H9 (cell line): ENCODE data around the gene GAK. TPM values are rescaled to one million over a fixed set of nuclear protein-coding genes. Genes with fewer than 3 reads are reported as not detected.

Experiments used
- DNase-seq: peaks from one replicate; pipeline ENCODE4 v3.0.0-alpha.2; 2017
- H2AFZ ChIP-seq: one replicate; pipeline ENCODE4 v1.6.1; 2013; ENCODE audit warnings: mild to moderate bottlenecking, low read length, control low read depth, moderate library complexity
- H2AK5ac ChIP-seq: 2 replicates; pipeline ENCODE4 v1.6.1; 2013; ENCODE audit warnings: low read length, control low read depth, mixed read lengths; ENCODE audit not compliant: insufficient read length
- H2BK120ac ChIP-seq: one replicate; pipeline ENCODE4 v1.6.1; 2013; ENCODE audit warnings: low read depth, mild to moderate bottlenecking, low read length, control low read depth, inconsistent platforms; ENCODE audit not compliant: poor library complexity, severe bottlenecking
- H2BK12ac ChIP-seq: 2 replicates; pipeline ENCODE4 v1.6.1; 2013; ENCODE audit warnings: low read length, control low read depth, mixed read lengths, low read depth; ENCODE audit not compliant: insufficient read length
- H2BK15ac ChIP-seq: 2 replicates; pipeline ENCODE4 v1.6.1; 2013; ENCODE audit warnings: low read depth, low read length, control low read depth
- H2BK20ac ChIP-seq: one replicate; pipeline ENCODE4 v1.6.1; 2013; ENCODE audit warnings: low read depth, mild to moderate bottlenecking, low read length, control low read depth, inconsistent platforms; ENCODE audit not compliant: poor library complexity, severe bottlenecking
- H2BK5ac ChIP-seq: 2 replicates; pipeline ENCODE4 v1.6.1; 2013; ENCODE audit warnings: low read length, control low read depth, mixed read lengths; ENCODE audit not compliant: insufficient read length
- H3K14ac ChIP-seq: 2 replicates; pipeline ENCODE4 v1.6.1; 2013; ENCODE audit warnings: low read length, control low read depth; ENCODE audit not compliant: insufficient read depth
- H3K18ac ChIP-seq: 2 replicates; pipeline ENCODE4 v1.6.1; 2013; ENCODE audit warnings: low read depth, mild to moderate bottlenecking, mixed read lengths, low read length, control low read depth; ENCODE audit not compliant: insufficient read length
- H3K23ac ChIP-seq: 2 replicates; pipeline ENCODE4 v1.6.1; 2013; ENCODE audit warnings: low read length, control low read depth, mixed read lengths, low read depth; ENCODE audit not compliant: insufficient read length
- H3K23me2 ChIP-seq: 2 replicates; pipeline ENCODE4 v1.6.1; 2013; ENCODE audit warnings: low read depth, mild to moderate bottlenecking, mixed read lengths, low read length, control low read depth; ENCODE audit not compliant: insufficient read length, poor library complexity, severe bottlenecking
- H3K27ac ChIP-seq: 2 replicates; pipeline ENCODE4 v1.5.1; 2013; ENCODE audit warnings: low read length, control low read depth, mixed read lengths, low read depth; ENCODE audit not compliant: insufficient read length
- H3K27me3 ChIP-seq: 2 replicates; pipeline ENCODE4 v1.6.1; 2013; ENCODE audit warnings: low read length, control low read depth, inconsistent platforms; ENCODE audit not compliant: insufficient read depth
- H3K4ac ChIP-seq: 2 replicates; pipeline ENCODE4 v1.6.1; 2013; ENCODE audit warnings: low read depth, mild to moderate bottlenecking, control low read depth, inconsistent platforms, low read length, moderate library complexity
- H3K4me1 ChIP-seq: 2 replicates; pipeline ENCODE4 v1.6.1; 2013; ENCODE audit warnings: low read length, control low read depth, inconsistent platforms; ENCODE audit not compliant: insufficient read depth
- H3K4me2 ChIP-seq: 2 replicates; pipeline ENCODE4 v1.6.1; 2013; ENCODE audit warnings: low read length, control low read depth, mixed read lengths; ENCODE audit not compliant: insufficient read length, insufficient read depth
- H3K56ac ChIP-seq: 2 replicates; pipeline ENCODE4 v1.6.1; 2013; ENCODE audit warnings: low read depth, mild to moderate bottlenecking, mixed read lengths, low read length, control low read depth; ENCODE audit not compliant: insufficient read length
- H3K79me1 ChIP-seq: 2 replicates; pipeline ENCODE4 v1.6.1; 2013; ENCODE audit warnings: low read depth, mild to moderate bottlenecking, moderate library complexity, low read length, control low read depth, inconsistent platforms; ENCODE audit not compliant: insufficient read depth, poor library complexity, severe bottlenecking
- H3K79me2 ChIP-seq: 2 replicates; pipeline ENCODE4 v1.6.1; 2013; ENCODE audit warnings: low read length, control low read depth, inconsistent platforms; ENCODE audit not compliant: insufficient read depth
- H3K9ac ChIP-seq: 2 replicates; pipeline ENCODE4 v1.6.1; 2013; ENCODE audit warnings: low read length, control low read depth, mixed read lengths; ENCODE audit not compliant: insufficient read length; ENCODE audit errors: extremely low read depth
- H3K9me3 ChIP-seq: one replicate; pipeline ENCODE4 v1.6.1; 2013; ENCODE audit warnings: low read depth, low read length, inconsistent platforms; ENCODE audit not compliant: control insufficient read depth
- H3T11ph ChIP-seq: one replicate; pipeline ENCODE4 v1.6.1; 2013; ENCODE audit warnings: mild to moderate bottlenecking, low read length, control low read depth, inconsistent platforms
- H4K20me1 ChIP-seq: one replicate; pipeline ENCODE4 v1.6.1; 2013; ENCODE audit not compliant: control insufficient read depth, insufficient read length, insufficient read depth
- H4K5ac ChIP-seq: 2 replicates; pipeline ENCODE4 v1.6.1; 2013; ENCODE audit warnings: low read depth, mild to moderate bottlenecking, mixed read lengths, low read length, control low read depth; ENCODE audit not compliant: insufficient read length
- H4K8ac ChIP-seq: replicated peaks from 2 replicates; pipeline ENCODE4 v1.6.1; 2013; ENCODE audit warnings: low read length, control low read depth, mixed read lengths, low read depth; ENCODE audit not compliant: insufficient read length
- H4K91ac ChIP-seq: 2 replicates; pipeline ENCODE4 v1.6.1; 2013; ENCODE audit warnings: low read depth, mild to moderate bottlenecking, moderate library complexity, mixed read lengths, low read length, control low read depth; ENCODE audit not compliant: insufficient read length
- H3K27ac Mint-ChIP-seq, 3 experiments: 2 replicates in 2 of 3; 3 replicates in 1 of 3; pipeline ENCODE4 v1.8.0; 2020 to 2021; ENCODE audit warnings: mixed read lengths in 3 of 3, mild to moderate bottlenecking in 1 of 3, moderate library complexity in 1 of 3
- H3K27me3 Mint-ChIP-seq: 2 replicates; pipeline ENCODE4 v1.8.0; 2021; ENCODE audit warnings: low read depth, mild to moderate bottlenecking, moderate library complexity, mixed read lengths
- H3K36me3 Mint-ChIP-seq, 3 experiments: 2 replicates in 2 of 3; 3 replicates in 1 of 3; pipeline ENCODE4 v1.8.0; 2020 to 2021; ENCODE audit warnings: low read depth in 3 of 3, mixed read lengths in 3 of 3; ENCODE audit not compliant: insufficient read depth in 1 of 3
- H3K4me1 Mint-ChIP-seq, 2 experiments: 2 replicates each; pipeline ENCODE4 v1.8.0; 2020; ENCODE audit warnings: mixed read lengths in 2 of 2
- H3K4me3 Mint-ChIP-seq, 2 experiments: 2 replicates in 1 of 2; 3 replicates in 1 of 2; pipeline ENCODE4 v1.8.0; 2020 to 2021; ENCODE audit warnings: mild to moderate bottlenecking in 2 of 2, mixed read lengths in 2 of 2, moderate library complexity in 1 of 2
- H3K9me3 Mint-ChIP-seq, 2 experiments: 2 replicates in 1 of 2; 3 replicates in 1 of 2; pipeline ENCODE4 v1.8.0; 2020; ENCODE audit warnings: mild to moderate bottlenecking in 2 of 2, mixed read lengths in 2 of 2, moderate library complexity in 1 of 2
- CTCF ChIP-seq: fragments of 200-600 bp; sonication (generic); conservative IDR thresholded peaks from 3 replicates; pipeline ENCODE4 v1.8.0; 2021; ENCODE audit warnings: antibody characterized with exemption, mild to moderate bottlenecking
- WGBS: extraction: QIAGEN DNeasy Blood & Tissue Kit; methylation state at CpG from one replicate; pipeline ENCODE4 v1.1.7; 2013; ENCODE audit warnings: missing lambda C conversion rate, low lambda C conversion rate, mixed read lengths; ENCODE audit not compliant: insufficient read length; ENCODE audit errors: extremely low coverage; 5-methylcytosine and 5-hydroxymethylcytosine counted together
- total RNA-seq: library from RNA; stranded (reverse); gene quantifications from 2 replicates; pipeline ENCODE4 v1.2.1, GENCODE V29; 2021

The GAK gene
- total RNA-seq, 1 experiment from 2014 or later = 80.7 TPM

GRCh38 chr4:893276-893994 lies 38.7 kb downstream of the GAK start:
- H3K27me3 Mint-ChIP-seq = no peaks in the 10 kb centered on the region

More at GRCh38 chr4:893276-893994, 38.7 kb downstream of the GAK start:
- no peak overlapping the region for H3K23ac ChIP-seq
- H4K91ac ChIP-seq = no peak overlapping the region
- no peak overlapping the region for H2BK120ac ChIP-seq
- no peak overlapping the region for H3K27ac ChIP-seq
- WGBS = no CpG with 5 or more reads among the region's 41 CpGs
- no peaks in the 10 kb centered on the region for H4K20me1 ChIP-seq
- H2BK12ac ChIP-seq = no peak overlapping the region
- Mint-ChIP-seq H3K4me1 (no peaks in the 10 kb centered on the region), H3K27ac (peak overlapping the region in 1 of 3 experiments; percentile 27; a peak in 1 of 7 replicates), H3K4me3 (no peak overlapping the region), H3K36me3 (peaks cover 0 to 28% (median 19%) of the 10 kb centered on the region in 3 experiments; a peak in 4 of 7 replicates), H3K9me3 (no peaks in the 10 kb centered on the region)
- H3K9me3 ChIP-seq = no peaks in the 10 kb centered on the region
- H3K4ac ChIP-seq = no peak overlapping the region
- DNase-seq = no peak
- H3K79me2 ChIP-seq = no peaks in the 10 kb centered on the region
- H3K23me2 ChIP-seq = no peaks in the 10 kb centered on the region
- H3K27me3 ChIP-seq = no peaks in the 10 kb centered on the region
- no peak overlapping the region for H3T11ph ChIP-seq
- no peak overlapping the region for H4K8ac ChIP-seq
- no peak overlapping the region for H3K56ac ChIP-seq
- H2BK20ac ChIP-seq = no peak overlapping the region
- no peak overlapping the region for H2BK5ac ChIP-seq
- no peak overlapping the region for H3K14ac ChIP-seq
- H2AFZ ChIP-seq = no peak overlapping the region
- no peak overlapping the region for H3K4me2 ChIP-seq
- H3K4me1 ChIP-seq = no peaks in the 10 kb centered on the region
- H2AK5ac ChIP-seq = no peak overlapping the region
- H4K5ac ChIP-seq = no peak overlapping the region
- no peak overlapping the region for H3K18ac ChIP-seq
- no peaks in the 10 kb centered on the region for H3K79me1 ChIP-seq
- H2BK15ac ChIP-seq = no peak overlapping the region
- H3K9ac ChIP-seq = no peak overlapping the region
- no peak for TF ChIP-seq CTCF
